IPS-18c (cell line): ENCODE data around the gene FOXE1.

Experiments used
- H3K4me3 ChIP-seq: 2 replicates; pipeline ENCODE4 v1.7.0; 2013; ENCODE audit warnings: low read depth, mild to moderate bottlenecking, low read length, moderate library complexity; ENCODE audit not compliant: insufficient read depth
- H3K9me3 ChIP-seq: one replicate; pipeline ENCODE4 v1.6.1; 2013; ENCODE audit warnings: mild to moderate bottlenecking, low read length, moderate library complexity; ENCODE audit not compliant: control insufficient read depth, insufficient read depth

Gene FOXE1

DNA sequence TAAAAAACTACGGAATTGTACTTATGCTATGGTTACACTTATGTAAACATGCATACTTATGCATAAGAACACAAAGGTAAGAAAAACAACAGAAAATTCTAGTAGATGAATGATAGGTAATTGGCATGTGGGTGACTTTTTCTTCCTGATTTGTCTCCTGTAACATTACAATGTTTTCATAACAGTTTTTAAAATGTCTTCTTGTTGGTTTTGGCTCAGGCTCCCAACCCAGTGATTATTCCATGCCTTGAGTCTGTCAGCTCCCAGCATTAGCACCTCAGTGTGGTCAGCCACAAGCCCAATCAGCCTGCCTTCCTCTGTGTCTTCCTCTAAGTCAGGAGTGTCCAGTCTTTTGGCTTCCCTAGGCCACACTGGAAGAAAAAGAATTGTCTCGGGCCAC is 7.9 kb upstream of the FOXE1 start:
- Histone ChIP-seq H3K4me3 (no peak overlapping the region), H3K9me3 (no peaks in the 10 kb centered on the region)

DNA sequence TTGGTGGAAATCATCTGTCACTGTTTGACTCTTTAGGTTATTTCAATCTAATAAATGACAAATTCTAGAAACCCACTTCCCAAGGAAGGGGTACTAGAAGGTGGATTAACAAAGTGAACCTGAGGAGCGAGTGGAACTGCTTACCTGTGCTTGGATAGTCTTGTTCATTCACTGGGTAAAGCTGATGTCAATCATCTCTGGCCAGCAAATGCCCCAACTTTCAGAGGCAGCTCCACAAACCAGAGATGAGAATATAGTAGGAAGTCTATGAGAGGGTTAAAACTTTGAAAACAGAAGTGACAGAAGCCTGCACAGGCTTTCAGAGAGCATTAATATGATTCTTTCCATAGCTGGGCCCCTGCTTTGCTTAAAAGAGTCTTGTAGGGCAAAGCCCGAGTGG is 7.3 kb upstream of the FOXE1 start:
- Histone ChIP-seq H3K9me3 (no peaks in the 10 kb centered on the region), H3K4me3 (no peak overlapping the region)

DNA sequence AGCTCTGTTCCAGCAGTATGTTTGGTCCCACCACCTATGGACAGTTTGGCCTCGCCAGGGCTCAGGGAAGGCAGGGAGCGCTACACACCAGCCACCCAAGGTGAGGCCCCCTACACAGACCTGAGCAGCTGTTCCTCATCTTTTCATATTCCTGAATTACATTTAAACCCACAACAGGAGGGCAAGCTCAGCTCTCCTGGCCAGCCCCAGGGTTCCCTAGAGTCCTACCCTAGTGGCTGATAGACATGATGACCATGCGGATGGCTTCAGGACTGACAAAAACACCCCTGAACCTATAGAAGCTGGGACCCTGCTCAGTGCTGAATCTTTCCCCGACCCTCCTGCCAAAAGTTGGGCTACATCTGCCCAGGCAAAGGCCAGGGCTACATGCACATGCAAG is 6.7 kb upstream of the FOXE1 start:
- no peak overlapping the region for H3K4me3 ChIP-seq
- no peaks in the 10 kb centered on the region for H3K9me3 ChIP-seq

DNA sequence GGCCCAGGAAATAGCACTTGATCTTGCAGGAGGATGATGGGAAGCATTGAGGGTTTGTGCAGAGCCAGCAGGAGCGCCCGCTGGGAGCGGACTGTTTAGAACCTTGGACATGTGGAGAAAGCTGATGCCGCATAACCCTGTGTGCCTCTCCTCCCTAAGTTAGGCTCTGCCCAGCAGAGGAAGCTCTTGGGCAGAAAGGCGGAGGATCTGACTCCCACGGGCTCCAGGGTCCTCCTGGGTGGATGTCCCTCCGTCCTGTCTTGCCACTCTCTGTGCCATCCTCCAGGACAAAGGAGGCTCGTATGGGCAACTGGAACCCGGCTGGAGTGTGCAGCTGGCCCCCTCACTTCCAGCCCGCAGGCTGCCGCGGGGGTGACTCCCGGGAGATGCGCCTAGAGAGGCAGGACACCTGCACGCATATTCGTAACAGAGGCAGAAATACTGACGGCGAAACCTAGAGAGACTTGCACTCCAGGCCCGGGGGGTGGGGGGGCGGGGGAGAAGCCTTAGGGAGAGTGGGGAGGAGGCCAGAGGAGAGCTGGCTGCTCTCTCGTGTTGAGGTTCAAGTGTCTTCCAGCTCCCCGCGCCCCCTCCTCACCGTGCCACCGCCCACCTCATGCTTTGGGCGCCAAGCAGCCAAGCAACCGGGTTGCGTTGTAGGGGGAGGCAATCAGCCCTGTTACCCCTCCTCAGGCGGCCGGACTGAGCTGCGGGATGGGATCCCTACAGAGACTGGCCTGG is 5.4 kb upstream of the FOXE1 start:
- no peaks in the 10 kb centered on the region for H3K9me3 ChIP-seq
- H3K4me3 ChIP-seq, result no peak overlapping the region

DNA sequence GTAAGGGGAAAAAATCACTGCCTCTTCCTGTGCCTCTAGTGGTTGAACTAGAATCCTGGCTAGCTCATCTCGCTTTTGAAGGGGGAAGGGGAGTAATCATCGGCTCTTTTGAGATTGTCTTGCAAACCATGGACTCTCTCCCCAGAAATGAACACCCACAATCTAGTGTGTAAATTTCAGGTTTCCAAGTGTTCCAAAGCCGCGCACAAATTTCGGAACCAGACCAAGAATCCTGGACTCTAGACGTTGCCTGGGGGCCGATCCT is 4.9 kb upstream of the FOXE1 start:
- Histone ChIP-seq H3K4me3 (no peak overlapping the region), H3K9me3 (no peaks in the 10 kb centered on the region)

DNA sequence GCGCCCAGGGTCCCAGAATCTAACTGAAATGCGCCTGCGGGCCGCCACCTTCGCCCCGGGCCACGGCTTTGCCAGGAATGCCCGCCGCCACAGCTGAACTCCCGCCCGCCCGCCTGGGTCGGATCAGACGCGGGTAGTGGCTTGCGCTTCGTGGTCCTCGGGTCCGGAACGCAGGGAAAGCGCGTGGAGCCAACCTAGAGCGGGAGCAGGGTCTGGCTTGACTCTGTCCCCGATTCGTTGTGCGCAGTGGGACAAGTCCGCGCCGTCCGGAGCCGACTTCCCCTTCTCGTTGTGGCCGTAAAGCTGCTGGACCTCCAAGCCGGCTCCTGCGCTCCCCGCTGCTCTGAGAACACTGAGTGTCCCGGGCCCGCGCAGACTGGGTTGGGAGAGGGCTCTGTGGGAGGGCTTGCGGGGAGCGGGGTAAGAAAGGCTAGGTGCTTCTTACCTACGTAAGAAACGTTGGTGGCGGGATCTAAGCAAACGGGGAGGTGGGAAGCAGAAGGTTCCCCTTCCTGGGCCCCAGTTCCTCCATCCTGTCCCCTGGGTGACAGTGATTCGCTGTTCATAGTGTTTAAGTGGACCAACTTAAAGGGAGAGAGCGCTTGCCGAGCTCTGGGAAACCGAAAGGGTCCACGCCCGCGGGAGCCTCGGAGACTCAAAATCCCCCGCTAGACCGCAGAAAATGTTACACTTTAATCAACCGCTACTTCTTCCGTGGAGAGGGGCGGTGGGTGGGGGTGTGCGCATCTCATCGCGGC is 4.4 kb upstream of the FOXE1 start:
- Histone ChIP-seq H3K4me3 (no peak overlapping the region), H3K9me3 (no peaks in the 10 kb centered on the region)

DNA sequence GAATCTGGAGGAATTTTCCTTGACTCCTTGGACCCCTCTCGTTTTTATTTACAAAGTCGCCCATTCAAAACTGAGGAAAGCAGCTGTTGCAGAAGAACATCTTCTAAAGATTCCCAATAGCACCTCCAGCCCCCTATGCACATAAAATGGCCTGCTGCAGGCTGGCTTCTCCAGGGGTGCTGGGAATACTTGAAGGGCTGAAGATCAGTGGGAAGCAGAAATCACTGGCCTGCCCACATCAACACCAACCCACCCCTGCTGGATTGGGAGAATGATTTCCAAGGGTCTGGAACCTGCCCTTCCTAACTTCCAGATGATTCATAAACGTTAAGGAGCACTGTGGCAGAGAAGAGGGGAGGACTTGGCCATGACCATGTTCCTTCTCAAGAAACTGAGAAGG is 3.0 kb upstream of the FOXE1 start:
- no peak overlapping the region for H3K4me3 ChIP-seq

DNA sequence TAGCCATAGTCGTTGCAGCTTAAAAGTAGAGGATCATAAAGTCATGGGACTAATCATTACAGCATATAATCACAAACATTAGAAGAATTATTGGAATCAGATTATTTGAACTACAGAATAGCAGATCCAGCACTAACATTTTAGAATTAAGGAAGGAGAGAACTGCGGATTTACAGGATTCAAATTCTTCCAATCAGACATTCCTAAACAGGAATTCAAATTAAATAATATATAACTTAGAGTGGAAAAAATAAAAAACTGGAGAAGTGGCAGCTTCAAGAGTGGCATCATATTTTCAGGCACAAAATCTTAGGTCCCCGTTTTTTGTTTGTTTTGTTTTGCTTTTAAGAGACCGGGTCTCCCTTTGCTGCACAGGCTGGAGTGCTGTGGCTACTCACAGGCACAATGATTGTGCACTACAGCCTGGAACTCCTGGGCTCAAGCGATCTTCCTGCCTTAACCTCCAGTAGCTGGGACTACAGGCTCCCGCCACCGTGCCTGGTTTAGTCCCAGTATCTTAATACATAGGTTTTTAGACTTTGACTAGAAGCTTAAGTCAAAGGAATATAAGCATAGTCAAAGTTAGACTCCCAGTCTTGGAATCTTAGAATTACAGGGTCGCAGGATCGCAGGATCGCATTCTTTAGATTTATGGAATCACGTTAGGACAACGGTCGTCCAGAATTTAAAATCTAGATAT is 2.1 kb upstream of the FOXE1 start:
- Histone ChIP-seq H3K4me3 (no peak overlapping the region), H3K9me3 (no peaks in the 10 kb centered on the region)

More for the DNA sequence above, 3.0 kb upstream of the FOXE1 start:
- no peaks in the 10 kb centered on the region for H3K9me3 ChIP-seq

DNA sequence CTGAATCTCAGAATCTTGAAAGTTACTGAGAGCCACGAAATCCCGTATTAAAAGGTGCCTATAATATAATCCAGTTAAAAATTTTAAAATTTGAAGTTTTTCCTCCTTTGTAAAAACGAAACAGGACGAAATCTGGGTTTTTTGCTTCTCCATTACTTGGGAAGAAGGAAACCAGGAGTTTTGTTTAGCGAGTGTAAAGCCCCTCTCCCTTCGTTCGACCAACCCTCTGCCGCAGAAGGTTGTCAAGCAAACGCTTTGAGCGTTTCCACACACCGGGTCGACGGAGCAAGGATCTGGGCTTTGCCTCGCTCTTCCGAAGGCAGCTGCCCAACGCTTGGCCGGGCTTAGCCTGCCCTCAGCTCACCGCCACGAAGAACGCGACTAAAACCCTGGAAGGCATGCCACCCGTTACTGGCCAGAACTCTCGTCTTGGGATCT is 1.6 kb upstream of the FOXE1 start:
- Histone ChIP-seq H3K4me3 (no peak overlapping the region), H3K9me3 (no peaks in the 10 kb centered on the region)

DNA sequence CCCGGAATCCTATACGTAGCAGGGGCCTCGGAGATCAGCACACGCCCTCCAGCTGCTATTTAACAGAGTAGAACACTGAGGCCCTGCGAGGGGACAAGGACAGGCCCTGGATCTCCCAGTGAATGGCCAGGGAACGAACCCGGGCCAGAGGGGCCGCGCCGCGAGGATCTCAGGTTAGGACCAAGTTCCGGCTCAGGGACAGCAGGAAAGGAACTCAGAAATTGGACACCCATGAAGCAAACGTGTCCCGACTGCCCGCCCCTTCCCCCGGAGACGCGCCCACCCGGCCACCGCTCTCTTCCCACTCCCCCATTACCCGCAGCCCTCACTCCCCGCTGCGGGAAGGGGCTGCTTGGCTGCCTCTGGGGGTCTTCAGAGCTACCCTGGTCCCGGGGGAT is 1.0 kb upstream of the FOXE1 start:
- H3K4me3 ChIP-seq, result 0 out of 2 replicates have a peak overlapping the region, but pooled peaks have one; percentile 28
- no peaks in the 10 kb centered on the region for H3K9me3 ChIP-seq

DNA sequence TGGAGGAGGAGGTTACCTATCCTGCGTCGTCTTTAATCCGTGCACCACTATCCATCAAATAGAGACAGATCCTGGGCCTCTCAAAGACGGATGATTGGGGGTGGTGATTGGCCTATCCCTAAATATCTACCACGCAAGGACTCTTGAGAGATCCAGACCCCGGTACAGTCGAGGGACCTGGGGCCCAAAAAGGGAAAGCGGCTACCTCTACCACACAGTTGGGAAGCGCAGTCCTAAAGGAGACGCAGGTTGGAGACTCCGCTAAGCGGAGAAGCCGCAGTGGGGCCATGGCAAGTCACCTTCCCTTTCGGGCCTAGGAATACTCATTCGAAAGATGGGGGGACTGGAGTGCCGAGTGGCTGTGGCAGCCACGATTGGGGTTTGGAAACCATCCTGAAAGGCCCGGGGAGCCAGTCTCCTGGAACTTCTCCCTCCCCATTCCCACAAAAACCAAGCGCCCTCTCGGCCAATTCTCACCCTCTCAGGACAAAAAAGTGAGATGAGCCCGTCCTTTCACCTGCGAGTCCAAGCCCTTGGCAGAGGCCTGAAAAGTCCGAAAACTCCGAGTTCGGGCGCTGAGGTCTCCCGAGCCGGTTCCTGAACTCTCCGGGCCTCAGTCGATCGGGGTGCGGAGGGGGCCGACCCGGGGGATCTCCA is 499 bp upstream of the FOXE1 start:
- Histone ChIP-seq H3K4me3 (no peak overlapping the region; the same call in 1 of the 2 replicates), H3K9me3 (no peaks in the 10 kb centered on the region)

DNA sequence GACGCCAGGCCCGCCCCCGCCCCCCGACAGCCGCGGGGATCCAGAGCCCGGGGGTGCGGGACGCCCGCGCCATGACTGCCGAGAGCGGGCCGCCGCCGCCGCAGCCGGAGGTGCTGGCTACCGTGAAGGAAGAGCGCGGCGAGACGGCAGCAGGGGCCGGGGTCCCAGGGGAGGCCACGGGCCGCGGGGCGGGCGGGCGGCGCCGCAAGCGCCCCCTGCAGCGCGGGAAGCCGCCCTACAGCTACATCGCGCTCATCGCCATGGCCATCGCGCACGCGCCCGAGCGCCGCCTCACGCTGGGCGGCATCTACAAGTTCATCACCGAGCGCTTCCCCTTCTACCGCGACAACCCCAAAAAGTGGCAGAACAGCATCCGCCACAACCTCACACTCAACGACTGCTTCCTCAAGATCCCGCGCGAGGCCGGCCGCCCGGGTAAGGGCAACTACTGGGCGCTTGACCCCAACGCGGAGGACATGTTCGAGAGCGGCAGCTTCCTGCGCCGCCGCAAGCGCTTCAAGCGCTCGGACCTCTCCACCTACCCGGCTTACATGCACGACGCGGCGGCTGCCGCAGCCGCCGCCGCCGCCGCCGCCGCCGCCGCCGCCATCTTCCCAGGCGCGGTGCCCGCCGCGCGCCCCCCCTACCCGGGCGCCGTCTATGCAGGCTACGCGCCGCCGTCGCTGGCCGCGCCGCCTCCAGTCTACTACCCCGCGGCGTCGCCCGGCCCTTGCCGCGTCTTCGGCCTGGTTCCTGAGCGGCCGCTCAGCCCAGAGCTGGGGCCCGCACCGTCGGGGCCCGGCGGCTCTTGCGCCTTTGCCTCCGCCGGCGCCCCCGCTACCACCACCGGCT is 1.0 kb downstream of the FOXE1 start:
- H3K9me3 ChIP-seq, result no peaks in the 10 kb centered on the region
- peak overlapping the region; percentile 44 for H3K4me3 ChIP-seq

DNA sequence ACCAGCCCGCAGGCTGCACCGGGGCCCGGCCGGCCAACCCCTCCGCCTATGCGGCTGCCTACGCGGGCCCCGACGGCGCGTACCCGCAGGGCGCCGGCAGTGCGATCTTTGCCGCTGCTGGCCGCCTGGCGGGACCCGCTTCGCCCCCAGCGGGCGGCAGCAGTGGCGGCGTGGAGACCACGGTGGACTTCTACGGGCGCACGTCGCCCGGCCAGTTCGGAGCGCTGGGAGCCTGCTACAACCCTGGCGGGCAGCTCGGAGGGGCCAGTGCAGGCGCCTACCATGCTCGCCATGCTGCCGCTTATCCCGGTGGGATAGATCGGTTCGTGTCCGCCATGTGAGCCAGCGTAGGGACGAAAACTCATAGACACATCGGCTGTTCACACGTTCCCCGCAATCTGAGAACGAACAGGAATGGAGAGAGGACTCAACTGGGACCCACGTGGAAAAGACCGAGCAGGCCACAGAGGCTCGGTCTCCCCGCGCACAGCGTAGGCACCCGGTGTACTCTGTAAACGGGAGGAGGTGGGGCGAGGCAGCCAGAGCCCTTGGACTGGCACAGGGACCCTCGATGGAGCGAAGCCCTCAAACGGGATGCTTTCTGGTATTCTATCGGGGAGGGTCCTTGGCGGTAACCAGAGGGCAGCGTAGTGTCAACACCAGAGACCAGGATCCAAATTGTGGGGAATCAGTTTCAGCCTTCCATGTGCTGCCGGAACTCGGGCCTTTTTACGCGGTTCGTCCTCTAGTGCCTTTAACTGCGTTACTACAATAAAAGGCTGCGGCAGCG is 1.9 kb downstream of the FOXE1 start:
- Histone ChIP-seq H3K9me3 (no peaks in the 10 kb centered on the region), H3K4me3 (peak overlapping the region; percentile 28)

DNA sequence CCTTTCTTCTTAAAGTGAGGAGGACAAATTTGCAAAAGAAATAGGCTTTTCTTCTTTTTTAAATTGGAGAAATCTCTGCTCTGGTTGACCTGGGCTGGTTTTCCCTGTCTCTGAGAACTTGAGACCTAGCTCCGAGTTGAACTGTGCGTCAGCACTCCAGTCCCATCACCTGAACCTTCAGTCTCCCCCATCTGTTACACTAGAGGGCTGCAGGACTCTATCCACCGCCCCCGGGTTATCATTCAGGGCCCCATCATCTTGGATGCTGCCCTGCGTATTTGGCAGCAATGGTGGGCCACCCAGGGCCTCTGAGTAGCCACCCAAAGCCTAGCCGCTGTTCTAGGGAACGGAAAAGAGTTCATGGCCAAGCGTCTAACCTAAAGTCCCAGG is 2.5 kb downstream of the FOXE1 start:
- no peak overlapping the region for H3K4me3 ChIP-seq
- no peaks in the 10 kb centered on the region for H3K9me3 ChIP-seq

DNA sequence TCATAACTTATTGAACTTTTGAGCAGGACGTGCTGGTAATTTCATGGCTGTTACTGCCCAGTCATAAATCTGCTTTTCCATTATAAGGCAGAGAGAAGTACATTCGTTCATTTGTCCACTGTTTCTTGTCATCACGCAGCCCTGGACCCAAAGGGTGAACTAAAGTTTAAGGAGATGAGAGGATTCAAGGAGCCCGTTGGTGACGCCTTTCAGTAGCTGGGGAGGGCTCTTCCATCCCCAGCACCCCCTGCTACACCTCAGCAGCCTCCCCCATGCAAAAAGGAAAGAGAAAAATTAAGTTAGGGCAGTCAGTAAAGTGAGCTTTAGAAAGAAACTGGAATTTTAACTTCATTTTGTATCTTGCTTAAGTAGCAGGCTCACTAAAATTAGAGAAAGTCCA is 2.9 kb downstream of the FOXE1 start:
- Histone ChIP-seq H3K4me3 (no peak overlapping the region), H3K9me3 (no peaks in the 10 kb centered on the region)

DNA sequence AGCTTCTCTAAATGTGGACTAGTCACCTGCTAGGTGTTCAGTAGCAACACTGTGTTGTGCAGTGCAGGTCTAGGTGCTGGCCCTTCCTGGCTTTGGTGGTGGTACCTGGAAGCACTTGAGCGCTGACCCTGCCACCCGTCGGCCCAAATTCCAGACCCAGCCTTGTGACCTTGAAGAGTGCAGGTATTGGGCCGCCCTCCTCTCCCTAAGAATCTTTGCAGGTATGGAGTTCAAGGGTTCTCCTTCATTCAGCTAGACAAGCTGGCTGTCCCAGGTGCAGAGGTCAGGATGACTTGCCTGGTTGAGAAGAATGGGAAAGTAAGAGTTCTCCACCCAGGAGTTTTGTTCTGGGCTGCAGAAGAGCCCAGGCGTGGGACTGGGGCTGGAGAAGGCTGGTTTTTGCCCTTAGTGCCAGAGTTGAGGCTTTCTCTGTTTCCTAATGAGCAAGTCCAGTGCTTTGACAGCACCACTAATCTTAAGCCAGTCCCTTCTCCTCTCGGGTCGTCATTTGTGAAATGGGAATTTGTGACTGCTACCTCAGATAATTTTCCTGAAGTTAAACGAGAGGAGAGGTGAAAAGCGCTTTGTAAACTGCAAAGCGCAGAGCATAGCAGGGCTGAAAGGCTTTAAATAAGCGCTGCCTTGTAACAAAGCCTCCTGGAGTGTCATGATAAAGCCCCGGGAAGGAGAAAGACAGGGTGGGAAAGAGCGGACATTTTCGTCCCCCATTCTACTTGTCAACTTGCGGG is 4.0 kb downstream of the FOXE1 start:
- Histone ChIP-seq H3K4me3 (no peak overlapping the region), H3K9me3 (no peaks in the 10 kb centered on the region)
